ENCODE measurements around the gene GEMIN4.
"Not testable (repeated sequence)": the region's sequence is repeated elsewhere in the genome, so short reads cannot be mapped to it uniquely, and the experiment has no call there.

- TF ChIP-seq CTCF (conservative IDR thresholded peaks at IDR 0.05; ENCODE audit: low read depth in 2 of 2); REST (IDR thresholded peaks at IDR 0.05; ENCODE audit: unreplicated experiment); EZH2 (IDR thresholded peaks at IDR 0.05; ENCODE audit: low read depth, unreplicated experiment); JUNB (IDR thresholded peaks at IDR 0.05; ENCODE audit: unreplicated experiment); POLR2AphosphoS5 (IDR thresholded peaks at IDR 0.05; ENCODE audit: low read depth); ETS1 (IDR thresholded peaks at IDR 0.05); EZH2phosphoT487 (IDR thresholded peaks at IDR 0.05; ENCODE audit: unreplicated experiment); NANOG (IDR thresholded peaks at IDR 0.05; ENCODE audit: borderline replicate concordance): not testable (repeated sequence)
Measured at GRCh38 chr17:748604-749003, 3.5 kb downstream of the GEMIN4 start.
